SK-N-SH (cell line): ENCODE results near the gene PTPRD. TPM values are rescaled to one million over a fixed set of nuclear protein-coding genes. Genes with fewer than 3 reads are reported as not detected.

ENCODE experiments used
- CTCF ChIA-PET: fragments of 300-600, 350-600 bp; formaldehyde crosslinking; extraction: SDS; loops from one replicate; lab custom pipeline; 2021; lab: Yijun Ruan, JAX
- POLR2A ChIA-PET: fragments of 350-600 bp; sonication (Branson Sonifier 250); formaldehyde crosslinking; extraction: SDS; loops from one replicate; lab custom pipeline; 2020; ENCODE audit warnings: antibody characterized with exemption, inconsistent platforms; lab: Yijun Ruan, JAX
- DNase-seq: peaks from one replicate; pipeline ENCODE4 v3.0.0; 2012
- H2AFZ ChIP-seq: fragments of 200-600 bp; sonication (generic); 2 replicates; pipeline ENCODE4 v1.8.1; 2016; ENCODE audit warnings: antibody characterized with exemption, mild to moderate bottlenecking, low read depth
- H3F3A ChIP-seq: fragments of 200-600 bp; sonication (generic); replicated peaks from 2 replicates; pipeline ENCODE3; 2016; ENCODE audit warnings: antibody characterized with exemption, mild to moderate bottlenecking; ENCODE audit not compliant: insufficient read depth
- H3K27ac ChIP-seq, 2 experiments: fragments of 200-500 bp in 1 of 2; fragments of 200-600 bp in 1 of 2; sonication (Bioruptor generic) in 1 of 2; sonication (generic), shearing (Covaris generic) in 1 of 2; 2 replicates each; pipeline versions ENCODE4 v1.5.1 to v1.6.1; 2014 to 2016; ENCODE audit warnings: low read depth in 2 of 2, inconsistent platforms in 1 of 2, low read length in 1 of 2, mild to moderate bottlenecking in 1 of 2, mixed read lengths in 1 of 2
- H3K27me3 ChIP-seq: fragments of 200-600 bp; sonication (generic), shearing (Covaris generic); 2 replicates; pipeline ENCODE4 v1.6.1; 2016; ENCODE audit warnings: mixed run types; ENCODE audit not compliant: insufficient read depth
- H3K36me3 ChIP-seq, 2 experiments: fragments of 200-500 bp in 1 of 2; fragments of 200-600 bp in 1 of 2; sonication (Bioruptor generic) in 1 of 2; sonication (generic) in 1 of 2; replicated peaks in 1 of 2; 2 replicates each; pipeline versions ENCODE3 to v1.5.1; 2014 to 2016; ENCODE audit warnings: low read length in 1 of 2, mild to moderate bottlenecking in 1 of 2; ENCODE audit not compliant: insufficient read depth in 2 of 2, control insufficient read depth in 1 of 2
- H3K4me1 ChIP-seq, 2 experiments: fragments of 200-500 bp in 1 of 2; fragments of 200-600 bp in 1 of 2; sonication (Bioruptor generic) in 1 of 2; sonication (generic), shearing (Covaris generic) in 1 of 2; 2 replicates each; pipeline versions ENCODE4 v1.5.1 to v1.6.1; 2014 to 2016; ENCODE audit warnings: low read depth in 1 of 2, low read length in 1 of 2, mixed run types in 1 of 2; ENCODE audit not compliant: insufficient read depth in 2 of 2, control insufficient read depth in 1 of 2
- H3K4me2 ChIP-seq: fragments of 200-600 bp; sonication (generic), shearing (Covaris generic); 2 replicates; pipeline ENCODE4 v1.6.1; 2017; ENCODE audit warnings: mixed run types
- H3K4me3 ChIP-seq, 2 experiments: fragments of 200-500 bp in 1 of 2; fragments of 200-600 bp in 1 of 2; sonication (Bioruptor generic) in 1 of 2; sonication (generic), shearing (Covaris generic) in 1 of 2; 2 replicates each; pipeline versions ENCODE4 v1.5.1 to v1.8.1; 2014 to 2016; ENCODE audit warnings: low read depth in 2 of 2, inconsistent platforms in 1 of 2, low read length in 1 of 2, mild to moderate bottlenecking in 1 of 2, mixed read lengths in 1 of 2, moderate library complexity in 1 of 2
- H3K79me2 ChIP-seq: fragments of 200-600 bp; sonication (generic); 2 replicates; pipeline ENCODE4 v1.8.1; 2017; ENCODE audit warnings: mild to moderate bottlenecking; ENCODE audit not compliant: insufficient read depth
- H3K9ac ChIP-seq: fragments of 200-600 bp; sonication (generic); 2 replicates; pipeline ENCODE4 v1.6.1; 2017; ENCODE audit warnings: mixed run types
- H3K9me2 ChIP-seq: fragments of 200-600 bp; sonication (generic); 2 replicates; pipeline ENCODE4 v1.6.1; 2017; ENCODE audit warnings: mixed run types
- H3K9me3 ChIP-seq: fragments of 200-600 bp; sonication (generic); 2 replicates; pipeline ENCODE4 v1.6.1; 2017; ENCODE audit warnings: mixed run types, mild to moderate bottlenecking, moderate library complexity
- H4K20me1 ChIP-seq: fragments of 200-600 bp; sonication (generic); 2 replicates; pipeline ENCODE4 v1.6.1; 2017; ENCODE audit warnings: mild to moderate bottlenecking, mixed run types; ENCODE audit not compliant: insufficient read depth
- ELF1 ChIP-seq: IDR thresholded peaks from 2 replicates; pipeline ENCODE4 v1.4.0; 2012
- EP300 ChIP-seq, 2 experiments: IDR thresholded peaks; 2 replicates each; pipeline versions ENCODE4 v1.4.0 to v1.6.1; 2012; ENCODE audit warnings: borderline replicate concordance in 1 of 2, low read depth in 1 of 2, low read length in 1 of 2
- EZH2phosphoT487 ChIP-seq: fragments of 200-600 bp; sonication (generic); IDR thresholded peaks from 2 replicates; pipeline ENCODE4 v1.6.1; 2017; ENCODE audit warnings: low read depth, mixed run types, mild to moderate bottlenecking, antibody characterized with exemption, moderate library complexity, borderline replicate concordance
- FOSL2 ChIP-seq: IDR thresholded peaks from 2 replicates; pipeline ENCODE4 v1.4.0; 2012; ENCODE audit warnings: low read depth, mild to moderate bottlenecking, moderate library complexity, borderline replicate concordance
- FOXM1 ChIP-seq: IDR thresholded peaks from 2 replicates; pipeline ENCODE4 v1.4.0; 2012; ENCODE audit warnings: low read depth, mild to moderate bottlenecking
- GABPA ChIP-seq: IDR thresholded peaks from 2 replicates; pipeline ENCODE4 v1.4.0; 2012; ENCODE audit warnings: low read depth, mild to moderate bottlenecking
- JUND ChIP-seq: IDR thresholded peaks from 2 replicates; pipeline ENCODE4 v1.4.0; 2012
- MXI1 ChIP-seq: IDR thresholded peaks from 2 replicates; pipeline ENCODE4 v1.6.1; 2012; ENCODE audit warnings: mild to moderate bottlenecking, low read depth, low read length, improper control_type of control experiment
- NFIC ChIP-seq: IDR thresholded peaks from 2 replicates; pipeline ENCODE4 v1.4.0; 2012; ENCODE audit warnings: borderline replicate concordance
- NRF1 ChIP-seq: IDR thresholded peaks from 2 replicates; pipeline ENCODE4 v1.6.1; 2012; ENCODE audit warnings: low read depth, mild to moderate bottlenecking, low read length
- RAD21 ChIP-seq: IDR thresholded peaks from 2 replicates; pipeline ENCODE4 v1.6.1; 2012; ENCODE audit warnings: mild to moderate bottlenecking, low read length
- RFX5 ChIP-seq: IDR thresholded peaks from 2 replicates; pipeline ENCODE4 v1.6.1; 2012; ENCODE audit warnings: mild to moderate bottlenecking, improper control_type of control experiment, low read length
- SIN3A ChIP-seq: IDR thresholded peaks from 2 replicates; pipeline ENCODE4 v1.6.1; 2012; ENCODE audit warnings: low read depth, mild to moderate bottlenecking, low read length, moderate library complexity, borderline replicate concordance
- SMC3 ChIP-seq: IDR thresholded peaks from 2 replicates; pipeline ENCODE4 v1.6.1; 2012; ENCODE audit warnings: low read depth, low read length, improper control_type of control experiment
- TAF1 ChIP-seq: IDR thresholded peaks from 2 replicates; pipeline ENCODE4 v1.6.1; 2012; ENCODE audit warnings: low read depth, mild to moderate bottlenecking, low read length, moderate library complexity, borderline replicate concordance
- YY1 ChIP-seq: IDR thresholded peaks from 2 replicates; pipeline ENCODE4 v1.4.0; 2012; ENCODE audit warnings: low read depth, mild to moderate bottlenecking
- WGBS: methylation state at CpG from one replicate; pipeline ENCODE4 v1.1.6; 2017; ENCODE audit warnings: low lambda C conversion rate; 5-methylcytosine and 5-hydroxymethylcytosine counted together
- polyA plus RNA-seq, 3 experiments: library from polyadenylated mRNA; depleted of rRNA; stranded (reverse); fragments of >200 nt; gene quantifications; 2 replicates each; pipeline ENCODE4 v1.2.3, GENCODE V29; 2012
- TF ChIP-seq, protein P1 (sequence below): IDR thresholded peaks from 2 replicates; pipeline ENCODE4 v1.6.1; 2012; ENCODE audit warnings: mild to moderate bottlenecking, low read depth, low read length, moderate library complexity

The PTPRD gene
- polyA plus RNA-seq, 1 of the 3 experiments (the other 2 are of a cell fraction): 0.15 TPM

DNA sequence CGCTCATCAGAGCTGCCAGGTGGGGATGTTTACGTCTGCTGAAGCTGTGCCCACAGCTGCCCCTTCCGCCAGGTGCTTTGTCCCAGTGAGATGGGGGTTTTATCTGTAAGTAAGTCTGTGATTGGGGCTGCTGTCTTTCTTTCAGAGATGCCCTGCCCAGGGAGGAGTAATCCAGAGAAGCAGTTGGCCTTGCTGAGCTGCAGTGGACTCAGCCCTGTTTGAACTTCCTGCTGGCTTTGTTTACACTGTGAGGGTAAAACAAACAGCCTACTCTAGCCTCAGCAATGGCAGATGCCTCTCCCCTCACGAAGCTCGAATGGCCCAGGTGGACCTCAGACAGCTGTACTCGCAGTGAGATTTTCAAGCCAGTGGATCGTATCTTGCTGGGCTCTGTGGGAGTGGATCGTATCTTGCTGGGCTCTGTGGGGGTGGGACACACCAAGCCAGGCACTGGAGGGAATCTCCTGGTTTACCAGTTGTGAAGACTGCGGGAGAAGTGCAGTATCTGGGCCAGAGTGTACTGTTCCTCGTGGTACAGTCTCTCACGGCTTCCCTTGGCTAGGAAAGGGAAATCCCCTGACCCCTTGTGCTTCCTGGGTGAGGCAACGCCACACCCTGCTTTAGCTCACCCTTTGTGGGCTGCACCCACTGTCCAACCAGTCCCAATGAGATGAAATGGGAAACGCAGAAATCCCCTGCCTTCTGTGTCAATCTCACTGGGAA is 2283.1 kb downstream of the PTPRD start:
- Histone ChIP-seq H3K27ac (no peak overlapping the region), H3F3A (no peaks in the 10 kb centered on the region)
- no peak for TF ChIP-seq RAD21
- no peak for TF ChIP-seq NRF1
- no peak for TF ChIP-seq ELF1
- TF ChIP-seq, protein P1, sequence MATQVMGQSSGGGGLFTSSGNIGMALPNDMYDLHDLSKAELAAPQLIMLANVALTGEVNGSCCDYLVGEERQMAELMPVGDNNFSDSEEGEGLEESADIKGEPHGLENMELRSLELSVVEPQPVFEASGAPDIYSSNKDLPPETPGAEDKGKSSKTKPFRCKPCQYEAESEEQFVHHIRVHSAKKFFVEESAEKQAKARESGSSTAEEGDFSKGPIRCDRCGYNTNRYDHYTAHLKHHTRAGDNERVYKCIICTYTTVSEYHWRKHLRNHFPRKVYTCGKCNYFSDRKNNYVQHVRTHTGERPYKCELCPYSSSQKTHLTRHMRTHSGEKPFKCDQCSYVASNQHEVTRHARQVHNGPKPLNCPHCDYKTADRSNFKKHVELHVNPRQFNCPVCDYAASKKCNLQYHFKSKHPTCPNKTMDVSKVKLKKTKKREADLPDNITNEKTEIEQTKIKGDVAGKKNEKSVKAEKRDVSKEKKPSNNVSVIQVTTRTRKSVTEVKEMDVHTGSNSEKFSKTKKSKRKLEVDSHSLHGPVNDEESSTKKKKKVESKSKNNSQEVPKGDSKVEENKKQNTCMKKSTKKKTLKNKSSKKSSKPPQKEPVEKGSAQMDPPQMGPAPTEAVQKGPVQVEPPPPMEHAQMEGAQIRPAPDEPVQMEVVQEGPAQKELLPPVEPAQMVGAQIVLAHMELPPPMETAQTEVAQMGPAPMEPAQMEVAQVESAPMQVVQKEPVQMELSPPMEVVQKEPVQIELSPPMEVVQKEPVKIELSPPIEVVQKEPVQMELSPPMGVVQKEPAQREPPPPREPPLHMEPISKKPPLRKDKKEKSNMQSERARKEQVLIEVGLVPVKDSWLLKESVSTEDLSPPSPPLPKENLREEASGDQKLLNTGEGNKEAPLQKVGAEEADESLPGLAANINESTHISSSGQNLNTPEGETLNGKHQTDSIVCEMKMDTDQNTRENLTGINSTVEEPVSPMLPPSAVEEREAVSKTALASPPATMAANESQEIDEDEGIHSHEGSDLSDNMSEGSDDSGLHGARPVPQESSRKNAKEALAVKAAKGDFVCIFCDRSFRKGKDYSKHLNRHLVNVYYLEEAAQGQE: no peak
- TF ChIP-seq FOXM1: no peak
- no peak for TF ChIP-seq EP300 (IDR thresholded peaks at IDR 0.05; ENCODE audit: borderline replicate concordance in 1 of 2, low read depth in 1 of 2, low read length in 1 of 2)
- no peak for TF ChIP-seq SMC3
- TF ChIP-seq YY1: no peak
- no peak for TF ChIP-seq FOSL2
- TF ChIP-seq EZH2phosphoT487: no peak
- TF ChIP-seq, all 33 proteins: peak for 0
- POLR2A ChIA-PET: no interaction called here
- no peaks in the 10 kb centered on the region for H3K4me1 ChIP-seq
- H3K9ac ChIP-seq: no peak overlapping the region
- WGBS: 38% methylated on average over 6 of the region's 13 CpGs
- H4K20me1 ChIP-seq: no peaks in the 10 kb centered on the region
- no peaks in the 10 kb centered on the region for H3K27me3 ChIP-seq
- no peak overlapping the region for H2AFZ ChIP-seq
- no peak for DNase-seq
- H3K36me3 ChIP-seq: no peaks in the 10 kb centered on the region
- H3K9me2 ChIP-seq: no peaks in the 10 kb centered on the region
- H3K9me3 ChIP-seq: no peaks in the 10 kb centered on the region
- no peak overlapping the region for H3K4me2 ChIP-seq
- H3K79me2 ChIP-seq: no peaks in the 10 kb centered on the region
- H3K4me3 ChIP-seq: no peak overlapping the region
- CTCF ChIA-PET: interaction anchor here (1.2 kb wide), 1 partner anchor 11 kb away, joined by 3 read pairs; no protein-coding TSS in a partner anchor

DNA sequence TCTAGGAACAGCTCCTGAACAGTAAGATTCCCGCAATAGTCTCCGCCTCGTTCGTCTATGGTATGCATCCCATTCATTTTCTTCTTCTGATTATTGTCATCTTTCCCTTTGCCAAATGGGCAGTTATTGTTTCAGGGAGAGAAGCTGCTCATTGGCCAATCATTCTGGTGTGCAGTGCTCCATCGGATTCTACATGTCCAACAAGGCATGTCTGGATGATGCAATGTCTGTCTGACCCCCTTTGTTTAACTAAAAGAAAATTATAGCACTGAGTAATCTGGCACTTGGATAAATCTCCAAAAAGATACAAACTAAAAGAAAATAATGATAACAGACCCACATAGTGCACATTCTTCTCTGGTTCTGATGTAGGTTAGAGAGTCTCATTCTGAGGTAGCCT is 2297.6 kb downstream of the PTPRD start:
- no peak overlapping the region for H2AFZ ChIP-seq
- H3K27me3 ChIP-seq: no peaks in the 10 kb centered on the region
- H3K4me2 ChIP-seq: no peak overlapping the region
- TF ChIP-seq YY1: no peak
- no peak for TF ChIP-seq EP300 (IDR thresholded peaks at IDR 0.05; ENCODE audit: borderline replicate concordance in 1 of 2, low read depth in 1 of 2, low read length in 1 of 2)
- TF ChIP-seq NRF1: no peak
- TF ChIP-seq MXI1: no peak
- no peak for TF ChIP-seq RAD21
- no peak for TF ChIP-seq FOSL2
- no peak for TF ChIP-seq ELF1
- TF ChIP-seq FOXM1: no peak
- TF ChIP-seq TAF1: no peak
- TF ChIP-seq GABPA: no peak
- no peak for TF ChIP-seq EZH2phosphoT487
- TF ChIP-seq NFIC: no peak
- TF ChIP-seq JUND: no peak
- TF ChIP-seq RFX5: no peak
- TF ChIP-seq SIN3A: no peak
- no peaks in the 10 kb centered on the region for H3K9me2 ChIP-seq
- H3K9me3 ChIP-seq: no peaks in the 10 kb centered on the region
- H3K27ac ChIP-seq: no peak overlapping the region
- no peaks in the 10 kb centered on the region for H3K4me1 ChIP-seq
- no peaks in the 10 kb centered on the region for H3K79me2 ChIP-seq
- CTCF ChIA-PET: no interaction called here
- H3K36me3 ChIP-seq: no peaks in the 10 kb centered on the region
- DNase-seq: no peak
- POLR2A ChIA-PET: no interaction called here
- no peak overlapping the region for H3K9ac ChIP-seq
- no peak overlapping the region for H3K4me3 ChIP-seq
- no peaks in the 10 kb centered on the region for H4K20me1 ChIP-seq
- WGBS: 61% methylated on average over 5 of the region's 5 CpGs
- H3F3A ChIP-seq: no peaks in the 10 kb centered on the region
